PC-9 (cell line): ENCODE results near the gene ANKLE2.

Source experiments
- CTCF ChIP-seq: fragments of 200-600 bp; sonication (generic); conservative IDR thresholded peaks from 2 replicates; pipeline ENCODE4 v1.6.1; 2017; ENCODE audit warnings: mixed run types, antibody characterized with exemption, mild to moderate bottlenecking, moderate library complexity
- EZH2 ChIP-seq: fragments of 200-600 bp; sonication (generic); IDR thresholded peaks from 2 replicates; pipeline ENCODE4 v1.8.0; 2017; ENCODE audit warnings: antibody characterized with exemption, low read depth

- TF ChIP-seq CTCF (no peak), EZH2 (no peak)
Measured at GRCh38 chr12:132677492-132677891, 84.1 kb downstream of the ANKLE2 start.
